ENCODE data around the gene SIM1.

SIM1 gene

GRCh38 chr6:100470422-100471120 is 5.8 kb upstream of the SIM1 start:
- no peak for DNase-seq

GRCh38 chr6:100469101-100469859 is 4.6 kb upstream of the SIM1 start:
- DNase-seq = no peak

DNA sequence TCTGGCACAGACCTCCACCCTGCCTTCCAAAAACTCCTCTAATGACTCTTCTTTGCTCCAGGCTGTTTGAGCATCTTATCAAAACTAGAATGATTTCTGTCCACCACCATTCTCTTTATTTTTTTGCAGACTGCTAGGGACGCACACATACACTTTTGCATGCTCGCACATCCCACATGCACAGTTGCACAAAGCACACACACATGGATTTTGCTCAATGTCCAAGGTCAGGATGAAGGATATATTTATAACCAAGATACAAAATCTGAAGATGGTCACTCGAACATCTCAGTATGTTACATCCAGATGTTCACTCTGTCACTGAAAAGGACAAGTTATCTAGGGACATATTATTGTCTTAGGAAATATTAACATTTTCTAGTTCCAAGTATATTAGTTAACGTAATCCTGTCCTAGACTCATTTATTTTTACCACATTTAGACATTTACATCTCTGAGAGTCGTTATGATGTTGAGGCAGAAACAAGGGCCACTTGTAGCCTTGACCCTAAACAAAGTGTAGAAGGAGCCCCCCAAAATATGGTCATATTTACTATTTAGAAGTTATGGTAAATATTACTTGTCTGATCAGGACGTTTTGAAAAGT is 3.4 kb upstream of the SIM1 start:
- DNase-seq = no peak

- no peak for DNase-seq
Observed at GRCh38 chr6:100467129-100468015, 2.7 kb upstream of the SIM1 start.

- DNase-seq = peak in 1 of 5 experiments; percentile 48
Observed at GRCh38 chr6:100466410-100467128, 1.8 kb upstream of the SIM1 start.

DNA sequence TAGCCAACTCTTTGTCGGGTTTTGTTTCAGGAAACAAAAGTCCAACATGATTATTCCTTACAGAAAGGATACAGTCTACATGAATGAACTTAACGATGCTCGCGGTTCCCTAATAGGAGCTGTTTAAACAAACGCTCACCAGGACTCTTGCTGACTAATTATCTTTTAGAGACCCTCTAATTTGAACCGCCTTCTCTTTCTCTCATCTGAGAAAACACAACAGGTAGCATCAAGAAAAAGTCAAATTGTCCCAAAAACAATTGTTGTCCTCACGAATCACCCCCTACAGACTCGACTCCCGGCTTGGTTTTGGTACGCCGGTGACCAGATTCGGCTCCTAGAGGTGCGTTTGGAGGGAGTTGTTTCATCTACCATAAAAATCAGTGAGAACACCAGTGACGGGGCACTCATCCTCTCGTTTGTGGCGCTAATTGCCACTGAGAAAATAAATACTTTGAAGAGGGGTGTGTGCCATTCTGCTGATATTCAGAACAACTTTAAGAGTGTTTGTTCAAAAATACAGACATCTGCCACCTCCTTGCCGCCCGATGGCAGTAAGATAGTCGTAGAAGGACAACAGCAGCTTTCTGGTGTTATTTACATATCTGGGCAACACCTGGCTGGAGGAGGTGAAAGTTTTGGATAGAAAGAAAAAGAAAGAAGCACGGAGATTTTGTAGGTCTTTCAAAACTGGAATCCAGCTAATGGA is 1.1 kb upstream of the SIM1 start:
- no peak for DNase-seq

DNA sequence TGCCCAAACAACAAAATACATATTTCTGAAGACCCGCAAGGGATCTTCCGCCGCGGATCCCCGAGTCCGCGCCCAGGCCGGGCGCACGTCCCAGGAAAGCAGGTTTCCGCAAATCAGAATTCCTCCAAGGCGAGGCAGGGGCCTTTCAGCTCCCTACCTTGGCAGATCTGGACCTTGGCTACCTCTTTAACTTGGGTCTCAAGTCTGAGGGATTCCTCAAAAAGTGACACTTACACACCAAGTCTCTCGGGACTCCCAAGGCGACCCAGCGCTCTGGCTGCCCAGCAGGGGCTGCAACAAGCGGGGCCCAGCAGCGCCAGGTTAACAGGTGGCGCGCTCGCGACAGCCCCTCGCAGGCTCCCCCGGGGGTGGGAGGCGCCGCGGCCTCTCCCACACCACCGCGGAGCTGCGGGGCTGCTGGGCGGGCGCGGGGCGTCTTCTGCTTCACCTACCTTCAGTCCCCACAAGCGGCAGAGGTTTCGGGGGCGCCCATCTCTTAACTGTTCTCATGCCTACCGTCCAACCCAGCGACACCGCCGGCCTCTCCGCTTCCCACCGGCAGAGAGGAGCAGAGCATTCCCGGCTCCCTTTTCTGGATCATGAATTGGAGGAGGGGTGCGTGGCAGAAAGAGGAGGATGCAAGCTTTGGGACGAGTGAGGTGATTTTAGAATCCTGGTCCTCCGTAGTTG is 414 bp downstream of the SIM1 start:
- DNase-seq = no peak

- no peak for DNase-seq
Observed at GRCh38 chr6:100463630-100464161, 1.0 kb downstream of the SIM1 start.

- DNase-seq = no peak
Observed at GRCh38 chr6:100462706-100463629, 1.8 kb downstream of the SIM1 start.

DNA sequence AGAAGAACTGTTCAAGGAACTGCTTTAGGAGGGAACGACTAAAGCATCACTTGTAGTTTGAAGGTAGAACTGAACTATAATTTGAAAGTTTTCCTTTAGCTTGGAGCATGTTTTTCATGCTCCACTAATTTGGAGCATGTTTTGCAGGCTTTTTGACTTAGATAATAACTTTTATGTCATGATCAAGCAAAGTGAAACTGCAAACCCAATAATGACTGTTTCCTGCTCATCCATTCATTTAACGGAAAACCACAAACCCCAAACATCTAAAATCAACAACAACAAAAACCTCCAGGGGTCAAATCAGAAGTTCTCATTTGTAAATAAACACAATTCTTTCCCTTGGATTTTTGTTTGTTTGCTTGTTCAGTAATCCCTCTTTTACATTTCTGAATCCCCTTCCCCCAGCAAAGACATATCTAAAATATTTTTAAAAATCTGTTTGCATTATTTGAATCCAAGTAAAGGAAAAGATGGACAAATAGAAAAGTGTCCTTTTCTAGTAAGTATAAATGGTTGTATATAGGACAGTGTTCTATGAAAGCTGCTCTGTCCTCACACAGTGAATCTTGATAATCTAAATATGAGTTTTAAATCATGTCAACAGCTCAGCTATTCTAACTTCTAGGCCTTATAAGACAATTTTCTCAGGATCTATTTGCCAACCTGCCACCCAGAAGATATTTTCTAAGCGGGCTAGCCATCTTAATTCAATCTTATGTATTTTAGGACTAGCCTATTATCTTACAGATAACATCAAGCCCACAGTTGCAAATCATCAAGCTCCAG is 2.6 kb downstream of the SIM1 start:
- DNase-seq = peak in 1 of 5 experiments; percentile 72

DNA sequence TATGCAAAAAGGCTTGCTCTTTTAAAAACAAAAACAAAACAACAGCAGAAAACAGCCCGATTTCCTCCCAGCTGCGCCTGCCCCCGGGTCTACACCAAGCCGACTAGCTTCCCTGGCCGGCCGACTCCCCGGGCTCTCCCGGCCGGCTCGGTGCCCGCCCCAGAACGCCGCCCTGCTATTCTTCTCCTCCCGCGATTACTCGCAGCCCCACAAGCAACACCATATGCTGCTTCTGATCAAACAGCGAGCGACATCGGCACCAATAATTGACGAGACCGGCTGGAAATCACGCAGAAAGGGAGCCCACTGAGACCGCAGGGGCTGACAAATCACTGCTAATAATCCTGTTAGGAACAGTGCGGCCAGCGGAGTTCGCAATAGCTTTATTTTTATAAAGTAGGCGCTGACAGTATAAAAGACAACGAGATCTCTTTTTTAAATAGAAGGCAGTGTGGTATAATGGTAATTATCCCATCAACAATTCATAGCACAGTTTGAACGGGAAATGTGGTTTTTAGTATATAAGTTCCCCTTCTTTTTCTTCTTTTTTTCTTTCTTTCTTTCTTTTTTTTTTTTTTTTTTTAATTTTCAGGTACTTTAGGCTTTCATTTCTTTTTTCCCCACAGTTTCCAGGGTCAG is 3.3 kb downstream of the SIM1 start:
- DNase-seq = no peak

DNA sequence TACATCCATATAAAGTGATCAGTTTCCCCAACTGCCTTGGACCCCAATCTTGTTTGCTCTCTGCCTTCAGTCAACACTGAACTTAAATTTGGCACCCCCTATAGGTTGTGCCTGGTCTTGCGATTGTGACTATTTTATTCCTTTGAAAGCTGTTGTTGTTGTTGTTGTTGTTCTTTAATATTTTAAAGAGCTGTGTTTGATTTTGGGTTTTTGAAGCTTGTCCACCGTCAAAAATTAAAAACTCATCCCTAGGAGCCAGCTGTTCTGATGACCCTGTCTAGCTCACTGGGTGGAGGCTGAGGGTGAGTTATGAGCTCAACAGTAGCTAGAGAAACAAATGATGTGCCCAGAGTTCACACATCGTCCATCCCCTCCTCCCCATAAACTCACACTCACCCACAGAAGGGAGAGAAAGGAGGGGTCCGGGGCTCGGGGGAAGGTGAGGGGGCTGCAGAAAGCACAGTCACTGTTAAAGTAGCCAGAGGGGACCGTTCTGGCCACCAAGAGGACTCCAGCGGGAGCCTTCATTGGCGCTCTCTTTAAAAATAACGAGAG is 4.0 kb downstream of the SIM1 start:
- no peak for DNase-seq

DNA sequence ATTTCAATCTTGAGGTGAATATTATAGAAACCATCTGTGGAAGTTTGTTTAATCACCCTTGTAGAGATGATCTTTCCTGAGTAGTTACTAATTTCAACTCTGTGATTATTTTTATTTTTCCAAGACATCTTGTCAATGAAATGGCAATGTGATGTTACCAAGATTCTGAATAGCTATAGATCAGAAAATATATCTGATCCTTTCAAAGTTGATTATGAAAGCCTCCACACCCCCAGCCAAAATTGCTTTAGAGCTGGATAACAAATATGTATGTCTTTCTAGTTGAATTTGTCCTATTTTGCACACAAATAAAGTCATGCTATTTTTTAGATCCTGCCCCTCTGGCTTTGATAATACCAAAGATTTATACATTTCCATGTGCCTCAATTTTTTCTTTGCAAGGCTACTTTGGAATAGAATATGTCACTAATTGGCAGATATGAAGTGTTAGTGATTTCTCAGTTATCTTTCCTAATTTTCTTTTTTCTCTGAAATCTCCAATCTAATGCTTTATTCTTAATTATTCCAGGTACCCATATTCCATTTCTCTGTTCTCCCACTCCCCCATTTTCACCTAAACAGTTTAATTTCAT is 5.0 kb downstream of the SIM1 start:
- DNase-seq = no peak

- no peak for DNase-seq
Observed at GRCh38 chr6:100458841-100459591, 5.7 kb downstream of the SIM1 start.

- DNase-seq = no peak
Observed at GRCh38 chr6:100457311-100457990, 7.3 kb downstream of the SIM1 start.

GRCh38 chr6:100456908-100457235 is 7.8 kb downstream of the SIM1 start:
- DNase-seq = no peak

Data from T-helper 2 cell (primary cell).